HEK293T (cell line): ENCODE measurements around the gene ME3.
"Not testable (repeated sequence)": the region's sequence is repeated elsewhere in the genome, so short reads cannot be mapped to it uniquely, and the experiment has no call there.

Experiments used
- CTCF ChIA-PET: fragments of 350-600 bp; formaldehyde crosslinking; extraction: SDS; loops from one replicate; lab custom pipeline; 2021; ENCODE audit warnings: antibody characterized with exemption, inconsistent platforms; lab: Yijun Ruan, JAX
- POLR2A ChIA-PET: fragments of 350-600 bp; formaldehyde crosslinking; extraction: SDS; loops from one replicate; lab custom pipeline; 2020; ENCODE audit warnings: antibody characterized with exemption, inconsistent platforms; lab: Yijun Ruan, JAX
- DNase-seq: peaks from one replicate; pipeline ENCODE4 v3.0.0; 2012; ENCODE audit warnings: mixed read lengths; ENCODE audit errors: extremely low spot score
- ARNT ChIP-seq: fragments of 450-650 bp; IDR thresholded peaks from 2 replicates; pipeline ENCODE4 v1.6.1; 2017; ENCODE audit warnings: mild to moderate bottlenecking
- BHLHE40 ChIP-seq: fragments of 450-650 bp; IDR thresholded peaks from 2 replicates; pipeline ENCODE4 v1.6.1; 2016; ENCODE audit warnings: mild to moderate bottlenecking, moderate library complexity, borderline replicate concordance
- CTBP1 ChIP-seq: fragments of 450-650 bp; IDR thresholded peaks from 2 replicates; pipeline ENCODE4 v1.6.1; 2016; ENCODE audit warnings: borderline replicate concordance
- ELF4 ChIP-seq: fragments of 450-650 bp; IDR thresholded peaks from 2 replicates; pipeline ENCODE4 v1.6.1; 2017; ENCODE audit warnings: antibody characterized with exemption
- FOXA1 ChIP-seq: fragments of 450-650 bp; IDR thresholded peaks from 2 replicates; pipeline ENCODE4 v1.6.1; 2016; ENCODE audit warnings: mild to moderate bottlenecking
- FOXK2 ChIP-seq: fragments of 450-650 bp; IDR thresholded peaks from 2 replicates; pipeline ENCODE4 v1.6.1; 2016; ENCODE audit warnings: mild to moderate bottlenecking
- FOXM1 ChIP-seq: fragments of 450-650 bp; IDR thresholded peaks from 2 replicates; pipeline ENCODE4 v1.6.1; 2017; ENCODE audit warnings: mild to moderate bottlenecking, borderline replicate concordance
- HDGF ChIP-seq: fragments of 450-650 bp; IDR thresholded peaks from 2 replicates; pipeline ENCODE4 v1.6.1; 2017; ENCODE audit warnings: antibody characterized with exemption, borderline replicate concordance
- L3MBTL2 ChIP-seq: fragments of 450-650 bp; conservative IDR thresholded peaks from 2 replicates; pipeline ENCODE4 v1.6.1; 2016; ENCODE audit warnings: mild to moderate bottlenecking
- LEF1 ChIP-seq: fragments of 450-650 bp; IDR thresholded peaks from 2 replicates; pipeline ENCODE4 v1.6.1; 2017; ENCODE audit warnings: mild to moderate bottlenecking, borderline replicate concordance
- NFRKB ChIP-seq: fragments of 450-650 bp; IDR thresholded peaks from 2 replicates; pipeline ENCODE4 v1.6.1; 2016; ENCODE audit warnings: mild to moderate bottlenecking, moderate library complexity
- SP1 ChIP-seq: fragments of 450-650 bp; IDR thresholded peaks from 2 replicates; pipeline ENCODE4 v1.6.1; 2017
- SUZ12 ChIP-seq: fragments of 450-650 bp; IDR thresholded peaks from 2 replicates; pipeline ENCODE4 v1.6.1; 2016; ENCODE audit warnings: mild to moderate bottlenecking
- TARDBP ChIP-seq: fragments of 450-650 bp; IDR thresholded peaks from 2 replicates; pipeline ENCODE4 v1.6.1; 2016
- ZNF384 ChIP-seq: fragments of 450-650 bp; IDR thresholded peaks from 2 replicates; pipeline ENCODE4 v1.6.1; 2016
- TF ChIP-seq, protein P1 (sequence below): fragments of 450-650 bp; IDR thresholded peaks from 2 replicates; pipeline ENCODE4 v1.6.1; 2016

The ME3 gene

GRCh38 chr11:86431258-86431657 lies 241.2 kb downstream of the ME3 start:
- CTCF ChIA-PET, result no interaction called here
- POLR2A ChIA-PET, result no interaction called here
- no peak for DNase-seq
- no peak for TF ChIP-seq FOXK2
- no peak for TF ChIP-seq TARDBP
- no peak for TF ChIP-seq LEF1
- no peak for TF ChIP-seq NFRKB
- TF ChIP-seq HDGF, result no peak

GRCh38 chr11:86427441-86427840 lies 245.0 kb downstream of the ME3 start:
- TF ChIP-seq SUZ12, result no peak
- TF ChIP-seq SP1, result no peak
- no peak for TF ChIP-seq FOXM1
- TF ChIP-seq CTBP1, result no peak
- TF ChIP-seq LEF1, result no peak
- TF ChIP-seq ARNT, result no peak
- TF ChIP-seq FOXA1, result no peak
- TF ChIP-seq BHLHE40, result no peak
- TF ChIP-seq HDGF, result no peak
- TF ChIP-seq, protein P1, sequence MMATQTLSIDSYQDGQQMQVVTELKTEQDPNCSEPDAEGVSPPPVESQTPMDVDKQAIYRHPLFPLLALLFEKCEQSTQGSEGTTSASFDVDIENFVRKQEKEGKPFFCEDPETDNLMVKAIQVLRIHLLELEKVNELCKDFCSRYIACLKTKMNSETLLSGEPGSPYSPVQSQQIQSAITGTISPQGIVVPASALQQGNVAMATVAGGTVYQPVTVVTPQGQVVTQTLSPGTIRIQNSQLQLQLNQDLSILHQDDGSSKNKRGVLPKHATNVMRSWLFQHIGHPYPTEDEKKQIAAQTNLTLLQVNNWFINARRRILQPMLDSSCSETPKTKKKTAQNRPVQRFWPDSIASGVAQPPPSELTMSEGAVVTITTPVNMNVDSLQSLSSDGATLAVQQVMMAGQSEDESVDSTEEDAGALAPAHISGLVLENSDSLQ, result no peak
- TF ChIP-seq L3MBTL2, result no peak
- TF ChIP-seq ZNF384, result no peak
- TF ChIP-seq TARDBP, result no peak
- no peak for TF ChIP-seq ELF4
- TF ChIP-seq FOXK2, result no peak
- no peak for TF ChIP-seq NFRKB
- CTCF ChIA-PET, result no interaction called here
- DNase-seq, result no peak
- POLR2A ChIA-PET, result no interaction called here

GRCh38 chr11:86423488-86423887 lies 248.9 kb downstream of the ME3 start:
- DNase-seq, POLR2A ChIA-PET, CTCF ChIA-PET: not testable (repeated sequence)

DNA sequence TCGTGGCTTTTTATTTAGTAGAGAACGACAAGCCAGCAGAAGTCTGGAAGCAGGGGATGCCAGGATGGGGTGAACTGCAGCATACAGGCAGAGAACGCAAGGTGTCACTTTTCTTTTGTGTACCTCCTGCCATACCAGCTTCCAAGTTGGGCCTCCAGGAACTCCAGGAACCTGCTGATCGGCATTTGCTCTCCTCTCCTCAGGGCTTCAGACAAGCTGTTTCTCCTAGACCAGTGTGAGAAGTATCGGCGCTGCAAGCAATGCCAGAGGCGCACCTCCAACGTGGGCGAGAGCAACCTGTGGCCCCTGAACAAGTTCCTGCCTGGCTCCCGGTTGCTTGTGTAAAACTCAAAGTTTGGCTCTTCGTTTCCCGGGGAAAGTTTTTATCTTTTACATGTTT lies 250.0 kb downstream of the ME3 start:
- DNase-seq, result no peak
- ChIA-PET POLR2A (no interaction called here), CTCF (no interaction called here)
- TF ChIP-seq SP1, result no peak
- no peak for TF ChIP-seq FOXA1

- ChIA-PET POLR2A (no interaction called here), CTCF (no interaction called here)
- TF ChIP-seq SP1 (no peak), BHLHE40 (no peak), LEF1 (no peak), ELF4 (no peak), FOXA1 (no peak), ZNF384 (no peak), NFRKB (no peak), L3MBTL2 (no peak), ARNT (no peak), CTBP1 (no peak), FOXK2 (no peak), SUZ12 (no peak), TARDBP (no peak), HDGF (no peak), FOXM1 (no peak)
- TF ChIP-seq, protein P1, result no peak
- DNase-seq, result no peak
Observed at GRCh38 chr11:86421946-86422345, 250.5 kb downstream of the ME3 start.

GRCh38 chr11:86418917-86419316 lies 253.5 kb downstream of the ME3 start:
- ChIA-PET CTCF (interaction anchor here (0.5 to 1.1 kb wide), 3 partner anchors 24 to 298 kb away, joined by 3 to 6 read pairs (median 5); no protein-coding TSS in a partner anchor), POLR2A (no interaction called here)
- TF ChIP-seq BHLHE40 (no peak), FOXM1 (no peak), FOXA1 (no peak), FOXK2 (no peak), ELF4 (no peak), SUZ12 (no peak), HDGF (no peak), SP1 (no peak), TARDBP (no peak), LEF1 (no peak), NFRKB (no peak), L3MBTL2 (no peak), ARNT (no peak), ZNF384 (no peak), CTBP1 (no peak)
- TF ChIP-seq, protein P1, result no peak
- no peak for DNase-seq

GRCh38 chr11:86418513-86418912 lies 253.9 kb downstream of the ME3 start:
- TF ChIP-seq FOXM1, result no peak
- TF ChIP-seq FOXK2, result no peak
- no peak for TF ChIP-seq CTBP1
- TF ChIP-seq SUZ12, result no peak
- TF ChIP-seq NFRKB, result no peak
- TF ChIP-seq ELF4, result no peak
- CTCF ChIA-PET, result interaction anchor here (1.0 to 1.1 kb wide), 2 partner anchors 24 to 58 kb away, joined by 5 to 6 read pairs; no protein-coding TSS in a partner anchor
- POLR2A ChIA-PET, result no interaction called here
- DNase-seq, result no peak
